K562 (cell line): ENCODE results near the gene FKBP7. TPM values are rescaled to one million over a fixed set of nuclear protein-coding genes. Genes with fewer than 3 reads are reported as not detected.
A peak's percentile ranks its signal among the peaks of the same experiment; 100 is the strongest.

Experiments
- ATF3 ChIP-seq, 2 experiments: fragments of 450-650 bp in 1 of 2; sonication (generic) in 1 of 2; formaldehyde crosslinking in 1 of 2; IDR thresholded peaks in 1 of 2; conservative IDR thresholded peaks in 1 of 2; 2 replicates each; pipeline versions ENCODE4 v1.6.1 to v1.8.1; 2016 to 2023; ENCODE audit warnings: mild to moderate bottlenecking in 2 of 2, moderate library complexity in 2 of 2, inconsistent platforms in 1 of 2, missing genetic modification reagents in 1 of 2
- CAMTA2 ChIP-seq: fragments of 250-450 bp; sonication (Bioruptor Pico); conservative IDR thresholded peaks from 2 replicates; pipeline ENCODE4 v1.5.1; 2022
- FOXP1 ChIP-seq: sonication (generic); formaldehyde crosslinking; IDR thresholded peaks from 2 replicates; pipeline ENCODE4 v1.8.0; 2022; ENCODE audit warnings: mild to moderate bottlenecking, missing genetic modification reagents
- HOXB6 ChIP-seq: fragments of 250-450 bp; sonication (Bioruptor Pico); IDR thresholded peaks from 2 replicates; pipeline ENCODE4 v1.5.1; 2022; ENCODE audit warnings: mild to moderate bottlenecking, borderline replicate concordance
- KLF6 ChIP-seq: fragments of 250-450 bp; sonication (Bioruptor Pico); IDR thresholded peaks from 2 replicates; pipeline ENCODE4 v1.4.0; 2020; ENCODE audit warnings: mild to moderate bottlenecking, moderate library complexity, borderline replicate concordance
- MTA2 ChIP-seq: fragments of 450-650 bp; IDR thresholded peaks from 2 replicates; pipeline ENCODE4 v1.6.1; 2016; ENCODE audit warnings: low read depth
- PML ChIP-seq: IDR thresholded peaks from 2 replicates; pipeline ENCODE4 v1.6.1; 2012; ENCODE audit warnings: low read length, inconsistent platforms
- POLR2A ChIP-seq: fragments of 450-650 bp; conservative IDR thresholded peaks from 2 replicates; pipeline ENCODE4 v1.6.1; 2016
- POLR2AphosphoS2 ChIP-seq: IDR thresholded peaks from 2 replicates; pipeline ENCODE4 v1.6.1; 2012; ENCODE audit warnings: low read length, improper control_type of control experiment
- PTBP1 ChIP-seq: fragments of 200-400 bp; formaldehyde crosslinking; IDR thresholded peaks from 2 replicates; pipeline ENCODE4 v1.6.1; 2017; ENCODE audit warnings: low read depth, low read length
- TEAD4 ChIP-seq, 2 experiments: sonication (generic) in 1 of 2; formaldehyde crosslinking in 1 of 2; IDR thresholded peaks; 2 replicates each; pipeline versions ENCODE4 v1.6.1 to v1.8.0; 2012 to 2022; ENCODE audit warnings: borderline replicate concordance in 1 of 2, inconsistent platforms in 1 of 2, low read length in 1 of 2, mild to moderate bottlenecking in 1 of 2, missing genetic modification reagents in 1 of 2
- USF1 ChIP-seq: sonication (generic); formaldehyde crosslinking; IDR thresholded peaks from 2 replicates; pipeline ENCODE4 v1.9.0; 2022; ENCODE audit warnings: mild to moderate bottlenecking, missing genetic modification reagents
- ZBTB33 ChIP-seq: sonication (generic); formaldehyde crosslinking; IDR thresholded peaks from 2 replicates; pipeline ENCODE4 v1.8.1; 2023; ENCODE audit warnings: mild to moderate bottlenecking, missing genetic modification reagents
- ZBTB40 ChIP-seq, 2 experiments: fragments of 450-650 bp in 1 of 2; sonication (generic) in 1 of 2; formaldehyde crosslinking in 1 of 2; IDR thresholded peaks; 2 replicates each; pipeline versions ENCODE4 v1.7.1 to v1.9.0; 2016 to 2022; ENCODE audit warnings: inconsistent platforms in 1 of 2, mild to moderate bottlenecking in 1 of 2, missing genetic modification reagents in 1 of 2
- ZNF239 ChIP-seq: fragments of 250-450 bp; sonication (Bioruptor Pico); IDR thresholded peaks from 2 replicates; pipeline ENCODE4 v1.4.0; 2020; ENCODE audit warnings: mild to moderate bottlenecking
- ZNF324 ChIP-seq: fragments of 250-450 bp; sonication (Bioruptor Pico); IDR thresholded peaks from 2 replicates; pipeline ENCODE4 v1.4.0; 2020; ENCODE audit warnings: mild to moderate bottlenecking
- polyA plus RNA-seq, 8 experiments: library from polyadenylated mRNA; depleted of rRNA in 4 of 8; stranded (reverse) in 5 of 8; unstranded in 3 of 8; fragments of >200 nt; fragmentation: Nextera tagmentation in 2 of 8; fragmentation: Illumina TruSeq in 1 of 8; extraction: Ambion mirVana in 2 of 8; extraction: Trizol in 1 of 8; gene quantifications; 2 replicates each; pipeline versions ENCODE4 v1.2.1 to v1.2.3, GENCODE V29; 2011 to 2014; ENCODE audit warnings: inconsistent platforms in 1 of 8, missing spikeins in 1 of 8
- total RNA-seq, 7 experiments: library from RNA; depleted of rRNA in 6 of 7; stranded (reverse); fragments of >200 nt in 6 of 7; fragmentation: Illumina TruSeq in 2 of 7; extraction: Trizol in 2 of 7; gene quantifications; 2 replicates each; pipeline versions ENCODE4 v1.2.1 to v1.2.3, GENCODE V29; 2011 to 2021; ENCODE audit warnings: low replicate concordance in 1 of 7

FKBP7 gene
- total and polyA plus RNA-seq, 9 of the 15 experiments (the other 6 are each of a cell fraction or from before 2014, with no cell fraction given) = 6.1 to 23.2 (median 19.0) TPM

- TF ChIP-seq ZBTB40 (IDR thresholded peaks at IDR 0.05) (no peak), ZBTB40 (CRISPR knock-in tag; IDR thresholded peaks at IDR 0.05) (no peak), ZBTB33 (CRISPR knock-in tag) (peak; percentile 80), PML (no peak), USF1 (no peak), HOXB6 (CRISPR knock-in tag) (no peak), FOXP1 (CRISPR knock-in tag) (no peak), CAMTA2 (CRISPR knock-in tag) (no peak), ZNF239 (CRISPR knock-in tag) (no peak), PTBP1 (no peak), ZNF324 (no peak), MTA2 (0 out of 2 replicates have a peak, but pooled peaks have one; percentile 23), POLR2A (no peak), TEAD4 (IDR thresholded peaks at IDR 0.05; ENCODE audit: low read length) (peak; percentile 48; the same call in 1 of the 2 replicates), TEAD4 (CRISPR knock-in tag; IDR thresholded peaks at IDR 0.05; ENCODE audit: borderline replicate concordance) (no peak), KLF6 (no peak), ATF3 (IDR thresholded peaks at IDR 0.05) (peak; percentile 78), ATF3 (CRISPR knock-in tag; conservative IDR thresholded peaks at IDR 0.05) (no peak), POLR2AphosphoS2 (no peak)
These were observed 13.2 kb upstream of the FKBP7 start (continued) for GRCh38 chr2:178491612-178492011.
